Heart right ventricle (tissue), 16 donors: ENCODE data around the gene ATP6AP1. TPM values are rescaled to one million over a fixed set of nuclear protein-coding genes. Genes with fewer than 3 reads are reported as not detected.

Experiments used
- ATAC-seq, 8 donors: fragments of 200-7000 bp; cut with Tn5 transposase; one replicate each; pipeline ENCODE4 v1.9.1; 2020; ENCODE audit warnings: mild to moderate bottlenecking in 8 of 8, moderate library complexity in 8 of 8, moderate number of reproducible peaks in 1 of 8
- DNase-seq, 2 donors: peaks; one replicate each; pipeline ENCODE4 v3.0.0-alpha.2; 2020
- H3K27ac ChIP-seq, 10 donors: fragments of 200-600 bp; sonication (generic) in 2 of 10; one replicate each; pipeline versions ENCODE4 v1.5.0 to v1.8.0; 2020 to 2022; ENCODE audit warnings: mild to moderate bottlenecking in 3 of 10
- H3K27me3 ChIP-seq, 7 donors: fragments of 200-600 bp; one replicate each; pipeline ENCODE4 v1.8.0; 2021 to 2022; ENCODE audit warnings: mild to moderate bottlenecking in 2 of 7
- H3K36me3 ChIP-seq, 9 donors: fragments of 200-600 bp; sonication (generic) in 1 of 9; one replicate each; pipeline versions ENCODE4 v1.5.0 to v1.8.0; 2020 to 2022; ENCODE audit warnings: mild to moderate bottlenecking in 2 of 9
- H3K4me1 ChIP-seq, 9 donors: fragments of 200-600 bp; sonication (generic) in 1 of 9; one replicate each; pipeline versions ENCODE4 v1.5.0 to v1.8.0; 2020 to 2022; ENCODE audit warnings: mild to moderate bottlenecking in 4 of 9
- H3K4me3 ChIP-seq, 10 donors: fragments of 200-600 bp; sonication (generic) in 2 of 10; one replicate each; pipeline versions ENCODE4 v1.5.0 to v1.8.0; 2020 to 2022; ENCODE audit warnings: mild to moderate bottlenecking in 7 of 10, moderate library complexity in 2 of 10
- H3K9me3 ChIP-seq, 11 donors: fragments of 200-600 bp in 10 of 11; sonication (generic) in 2 of 11; one replicate each; pipeline versions ENCODE4 v1.5.0 to v1.8.0; 2013 to 2022; ENCODE audit warnings: mild to moderate bottlenecking in 2 of 11, control low read depth in 1 of 11, moderate library complexity in 1 of 11
- WGBS, 2 donors: extraction: QIAGEN DNeasy Blood & Tissue Kit; methylation state at CpG; one replicate each; pipeline ENCODE4 v1.1.7; 2013; ENCODE audit warnings: inconsistent platforms in 1 of 2; 5-methylcytosine and 5-hydroxymethylcytosine counted together
- intact Hi-C, 10 donors: fragments of 100-400 bp; cut with DNase I; formaldehyde crosslinking; loops; one replicate each; pipeline versions ENCODE4 v1.11.1 to v1.14.2; 2022
- polyA plus RNA-seq, 2 donors: library from polyadenylated mRNA; stranded (reverse); fragments of 200-250 nt; gene quantifications; one replicate each; pipeline ENCODE4 v1.2.3, GENCODE V29; 2013
- total RNA-seq, 10 donors: library from RNA; stranded (reverse); fragmentation: NEBNext Ultra II Directional in 3 of 10; extraction: Animal tissue kit (Norgen Biotek cat#: 25700) in 3 of 10; gene quantifications; one replicate each; pipeline versions ENCODE4 v1.2.1 to v1.2.4, GENCODE V29; 2021 to 2023
- TF ChIP-seq, protein P1 (sequence below), 9 donors: fragments of 200-600 bp; sonication (generic) in 2 of 9; IDR thresholded peaks; one replicate each; pipeline versions ENCODE4 v1.5.0 to v1.8.0; 2021 to 2022; ENCODE audit warnings: antibody characterized with exemption in 9 of 9, mild to moderate bottlenecking in 5 of 9, moderate library complexity in 1 of 9
- donor health status: Arrhythmogenic right ventricular cardiomyopathy.
- donor health status: ischemic (EF 13 %, LVEDD 7.1; RV severe dilation, severe dysfunction).
- donor health status: healthy with polysubstance abuse.
- donor health status: DM: no; HTN: yes; CAD: no.
- donor health status: DM: no; HTN: no; CAD: no.
- donor health status: ischemic (EF 25% LVEDD 6.9; RV normal size, moderate dysfunction).
- donor health status: ischemic (EF 25% LVEDD 5.7; RV mildly dilated, moderate dysfunction).
- donor health status: healthy.
- donor health status: DM: yes; HTN: yes; CAD: no.
- donor health status: Ischemic cardiomyopathy.
- donor health status: ischemic (EF 35%, LVEDD 5.7; RV mildly dilated, moderate dysfunction).
- donor health status: nonischemic (EF 11% LVEDD 7.7; RV severe dilation, severe dysfunction).
- donor health status: DM: yes; HTN: yes; CAD: no.
- donor health status: PGD.
- donor health status: ischemic (EF 29% LVEDD 5.4; RV normal size, mild dysfunction).
- donor health status: nonischemic (EF 23%, LVEDD 6.1; RV moderate dilation, normal function).

Gene ATP6AP1
- total and polyA plus RNA-seq, 12 donors, result 26.0 to 113 (median 90.6) TPM

DNA sequence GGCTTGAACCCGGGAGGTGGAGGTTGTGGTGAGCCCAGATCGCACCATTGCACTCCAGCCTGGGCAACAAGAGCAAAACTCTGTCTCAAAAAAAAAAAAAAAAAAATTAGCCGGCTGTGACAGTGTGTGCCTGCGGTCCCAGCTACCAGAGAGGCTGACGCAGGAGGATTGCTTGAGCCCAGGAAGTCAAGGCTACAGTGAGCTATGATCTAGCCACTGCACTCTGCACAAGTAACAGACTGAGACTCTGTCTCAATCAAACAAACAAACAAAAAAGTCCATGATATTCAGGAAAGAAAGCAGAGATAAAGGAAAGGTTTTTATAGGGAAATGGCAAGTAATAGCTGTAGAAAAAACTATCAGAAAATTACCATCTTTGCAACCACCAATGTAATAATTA lies 52.7 kb downstream of the ATP6AP1 start:
- Histone ChIP-seq H3K36me3 (peaks cover 0 to 13% (median 0%) of the 10 kb centered on the region in 9 donors), H3K4me3 (no peak overlapping the region), H3K27me3 (no peaks in the 10 kb centered on the region), H3K27ac (no peak overlapping the region), H3K4me1 (peaks cover 0 to 32% (median 16%) of the 10 kb centered on the region in 9 donors), H3K9me3 (no peaks in the 10 kb centered on the region)
- ATAC-seq (no peak), DNase-seq (no peak)
- TF ChIP-seq, protein P1, sequence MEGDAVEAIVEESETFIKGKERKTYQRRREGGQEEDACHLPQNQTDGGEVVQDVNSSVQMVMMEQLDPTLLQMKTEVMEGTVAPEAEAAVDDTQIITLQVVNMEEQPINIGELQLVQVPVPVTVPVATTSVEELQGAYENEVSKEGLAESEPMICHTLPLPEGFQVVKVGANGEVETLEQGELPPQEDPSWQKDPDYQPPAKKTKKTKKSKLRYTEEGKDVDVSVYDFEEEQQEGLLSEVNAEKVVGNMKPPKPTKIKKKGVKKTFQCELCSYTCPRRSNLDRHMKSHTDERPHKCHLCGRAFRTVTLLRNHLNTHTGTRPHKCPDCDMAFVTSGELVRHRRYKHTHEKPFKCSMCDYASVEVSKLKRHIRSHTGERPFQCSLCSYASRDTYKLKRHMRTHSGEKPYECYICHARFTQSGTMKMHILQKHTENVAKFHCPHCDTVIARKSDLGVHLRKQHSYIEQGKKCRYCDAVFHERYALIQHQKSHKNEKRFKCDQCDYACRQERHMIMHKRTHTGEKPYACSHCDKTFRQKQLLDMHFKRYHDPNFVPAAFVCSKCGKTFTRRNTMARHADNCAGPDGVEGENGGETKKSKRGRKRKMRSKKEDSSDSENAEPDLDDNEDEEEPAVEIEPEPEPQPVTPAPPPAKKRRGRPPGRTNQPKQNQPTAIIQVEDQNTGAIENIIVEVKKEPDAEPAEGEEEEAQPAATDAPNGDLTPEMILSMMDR (IDR thresholded peaks at IDR 0.05), result no peak
- intact Hi-C loops, result no loop called here
- 85 to 100% methylated on average over 4 to 5 of the region's 5 CpGs for WGBS, 2 donors

DNA sequence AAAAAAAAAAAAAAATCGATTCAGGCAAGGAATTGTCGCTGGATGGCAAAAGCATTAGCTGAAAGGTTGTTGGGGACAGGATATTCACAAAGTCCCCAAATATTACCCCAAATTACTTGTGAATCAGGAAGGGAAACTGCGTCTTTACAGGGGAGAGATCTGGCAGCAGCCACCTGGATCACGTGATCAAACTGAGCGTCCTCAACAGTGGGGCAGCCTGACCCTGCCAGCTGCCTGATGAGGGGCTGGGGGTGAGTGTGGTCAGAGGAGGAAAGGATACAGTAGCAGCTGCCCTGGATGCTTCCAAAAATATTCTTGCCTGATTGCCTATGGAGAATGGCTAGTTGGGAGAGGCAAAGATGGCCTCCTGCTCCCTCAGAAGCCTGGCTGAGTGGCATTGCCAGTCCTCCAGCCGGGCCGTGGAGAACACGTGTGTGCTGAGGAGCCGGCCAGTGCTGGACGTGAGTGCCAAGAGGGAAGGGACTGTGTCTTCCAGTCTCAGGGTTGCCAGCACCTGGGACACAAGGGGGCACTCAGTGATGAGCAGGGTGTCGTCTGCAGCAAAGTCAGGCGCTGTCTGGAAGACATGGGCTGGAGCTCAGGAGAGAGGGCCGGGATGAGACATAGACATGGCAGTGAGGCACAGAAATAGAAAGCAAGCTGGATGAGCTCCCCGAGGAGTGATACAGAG lies 53.6 kb downstream of the ATP6AP1 start:
- Histone ChIP-seq H3K36me3 (peaks cover 0 to 13% (median 0%) of the 10 kb centered on the region in 9 donors), H3K9me3 (no peaks in the 10 kb centered on the region), H3K27me3 (no peaks in the 10 kb centered on the region), H3K4me1 (peaks cover 0 to 35% (median 16%) of the 10 kb centered on the region in 9 donors), H3K27ac (no peak overlapping the region), H3K4me3 (no peak overlapping the region)
- intact Hi-C loops, result no loop called here
- ATAC-seq (no peak), DNase-seq (no peak)
- TF ChIP-seq, protein P1 (IDR thresholded peaks at IDR 0.05), result no peak
- 72 to 78% methylated on average over 10 to 14 of the region's 14 CpGs for WGBS, 2 donors

DNA sequence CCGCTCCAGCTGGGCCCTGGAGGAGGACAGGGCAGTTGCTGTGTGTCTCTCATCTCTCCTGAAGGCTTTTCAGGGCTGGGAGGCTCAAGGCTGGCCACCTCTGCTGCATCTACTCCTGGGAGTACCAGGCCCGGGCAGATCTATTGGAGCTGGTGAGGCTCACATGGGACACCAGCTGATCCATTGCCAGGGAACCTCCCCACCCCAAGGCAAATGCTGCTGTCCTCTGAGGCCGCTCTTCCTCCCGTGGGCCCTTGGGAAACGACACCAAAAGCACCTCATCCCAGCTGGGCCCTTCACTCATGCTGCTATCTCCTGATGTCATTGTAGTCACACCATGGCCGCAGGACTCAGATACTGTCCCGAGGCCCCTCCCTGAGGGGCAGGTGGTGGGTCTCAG lies 54.3 kb downstream of the ATP6AP1 start:
- intact Hi-C loops, result no loop called here
- ATAC-seq (no peak), DNase-seq (no peak)
- WGBS, 2 donors, result 72 to 73% methylated on average over 4 to 7 of the region's 7 CpGs
- Histone ChIP-seq H3K27ac (no peak overlapping the region), H3K4me3 (no peak overlapping the region), H3K9me3 (no peaks in the 10 kb centered on the region), H3K27me3 (no peaks in the 10 kb centered on the region), H3K4me1 (peaks cover 0 to 38% (median 18%) of the 10 kb centered on the region in 9 donors), H3K36me3 (peaks cover 0 to 18% (median 0%) of the 10 kb centered on the region in 9 donors)
- TF ChIP-seq, protein P1 (IDR thresholded peaks at IDR 0.05), result no peak

DNA sequence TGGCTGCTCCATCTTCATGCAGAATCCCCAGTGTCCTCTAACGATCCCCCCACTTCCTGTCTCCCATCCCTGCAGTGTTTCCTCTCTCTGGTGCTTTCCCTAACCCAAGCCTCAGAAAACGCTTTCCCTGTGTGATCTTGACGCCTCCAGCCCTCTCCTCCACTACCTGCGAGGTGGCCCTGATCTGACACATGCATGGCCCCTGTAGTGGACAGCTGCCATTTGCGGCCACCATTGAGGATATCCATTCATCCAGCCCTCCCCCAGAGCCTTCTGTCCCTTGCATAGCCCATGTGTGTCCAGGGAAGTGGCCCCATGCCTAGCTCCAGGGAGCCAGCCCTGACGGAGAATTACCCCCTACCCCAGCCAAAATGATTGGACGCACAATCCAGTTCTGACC lies 54.8 kb downstream of the ATP6AP1 start:
- H3K9me3 ChIP-seq, result no peaks in the 10 kb centered on the region
- no peaks in the 10 kb centered on the region for H3K27me3 ChIP-seq
- H3K27ac ChIP-seq, result no peak overlapping the region
- TF ChIP-seq, protein P1 (IDR thresholded peaks at IDR 0.05), result no peak
- WGBS, 2 donors, result 74 to 76% methylated on average over 7 of the region's 7 CpGs
- peaks cover 0 to 24% (median 0%) of the 10 kb centered on the region in 9 donors for H3K36me3 ChIP-seq
- no peak for DNase-seq
- H3K4me1 ChIP-seq, result peaks cover 0 to 34% (median 18%) of the 10 kb centered on the region in 9 donors
- H3K4me3 ChIP-seq, result no peak overlapping the region
- ATAC-seq, result no peak
- intact Hi-C loops, result no loop called here
